ENCODE data around the gene KRTAP19-1.
"Not testable (repeated sequence)": the region's sequence is repeated elsewhere in the genome, so short reads cannot be mapped to it uniquely, and the experiment has no call there.

The KRTAP19-1 gene

GRCh38 chr21:30480145-30480544, at the start of gene KRTAP19-1:
TSS of gene KRTAP19-1 (minus strand) at chr21:30480367. CDS start at chr21:30480317, 50 bp downstream.
- DNase-seq (ENCODE audit: low read depth in 2 of 2): no peak

DNA sequence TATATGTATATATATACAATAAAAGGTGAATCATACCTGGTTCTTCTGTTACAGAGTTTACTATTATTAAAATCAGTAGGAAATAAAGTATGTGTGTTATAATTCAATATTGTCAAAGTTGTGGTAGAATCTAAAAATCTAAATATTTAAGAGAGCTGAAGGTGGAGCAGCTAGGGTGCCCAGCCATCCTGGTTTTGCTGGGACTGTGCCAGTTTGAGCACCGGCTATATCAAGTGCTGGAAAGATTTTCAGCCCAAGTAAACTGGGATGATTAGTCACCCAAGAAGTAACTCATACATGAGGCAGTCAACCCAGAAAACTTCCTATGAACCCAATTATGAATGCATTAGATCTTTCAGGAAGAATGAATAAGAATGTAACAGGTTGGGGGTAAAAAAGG, 38.7 kb upstream of the KRTAP19-1 start:
- no peak for DNase-seq (ENCODE audit: low read depth in 2 of 2)

DNA sequence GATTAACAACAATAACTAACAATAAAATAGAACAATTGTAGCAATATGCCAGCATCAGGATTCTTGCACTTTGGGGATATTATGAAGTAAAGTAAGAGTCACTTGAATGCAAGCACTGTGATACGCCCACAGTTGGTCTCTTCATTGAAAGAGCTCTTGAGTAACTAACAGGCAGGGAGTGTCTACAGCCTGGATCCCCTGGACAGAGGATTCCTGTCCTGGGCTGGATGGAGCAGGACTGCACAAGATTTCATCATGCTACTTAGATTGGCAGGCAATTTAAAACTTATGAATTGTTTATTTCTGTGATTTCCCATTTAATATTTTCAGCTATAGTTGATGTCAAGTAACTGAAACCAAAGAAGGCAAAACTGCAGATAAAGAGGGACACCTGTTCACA, 35.5 kb upstream of the KRTAP19-1 start:
- no peak for DNase-seq (ENCODE audit: low read depth in 2 of 2)

GRCh38 chr21:30505621-30506205, 25.5 kb upstream of the KRTAP19-1 start:
- not testable (repeated sequence) for DNase-seq (ENCODE audit: low read depth in 2 of 2)

- DNase-seq (ENCODE audit: low read depth in 2 of 2): no peak
Measured at GRCh38 chr21:30502041-30502440, 21.9 kb upstream of the KRTAP19-1 start, which contains the start of gene KRTAP19-5. TSS of gene KRTAP19-5 (minus strand) at chr21:30502141. CDS start at chr21:30502090, 51 bp downstream.

DNA sequence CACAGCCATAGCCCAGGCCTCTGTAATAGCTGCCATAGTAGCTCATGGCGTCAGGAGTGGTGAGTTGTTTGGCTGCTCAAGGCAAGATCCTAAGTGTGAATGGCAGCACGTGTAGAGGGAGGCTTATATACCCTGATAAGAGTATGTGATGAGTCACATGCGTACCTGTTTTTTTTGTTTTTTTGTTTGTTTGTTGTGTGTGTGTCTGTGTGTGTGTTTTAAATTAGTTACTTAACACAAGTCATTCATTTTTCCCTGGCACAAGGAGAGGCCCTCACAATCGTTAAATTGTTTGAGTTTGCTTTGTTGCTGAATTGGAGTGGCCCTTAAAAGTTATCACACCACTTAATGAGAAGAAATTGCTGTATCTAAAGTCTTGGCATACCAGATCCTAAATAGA, 16.9 kb upstream of the KRTAP19-1 start, which contains the start of gene KRTAP19-4:
Gene KRTAP19-4 (minus strand): TSS at position 101 of the 400 bp plus-strand sequence. CDS start 55 bp downstream, at position 46.
- no peak for DNase-seq (ENCODE audit: low read depth in 2 of 2)

DNA sequence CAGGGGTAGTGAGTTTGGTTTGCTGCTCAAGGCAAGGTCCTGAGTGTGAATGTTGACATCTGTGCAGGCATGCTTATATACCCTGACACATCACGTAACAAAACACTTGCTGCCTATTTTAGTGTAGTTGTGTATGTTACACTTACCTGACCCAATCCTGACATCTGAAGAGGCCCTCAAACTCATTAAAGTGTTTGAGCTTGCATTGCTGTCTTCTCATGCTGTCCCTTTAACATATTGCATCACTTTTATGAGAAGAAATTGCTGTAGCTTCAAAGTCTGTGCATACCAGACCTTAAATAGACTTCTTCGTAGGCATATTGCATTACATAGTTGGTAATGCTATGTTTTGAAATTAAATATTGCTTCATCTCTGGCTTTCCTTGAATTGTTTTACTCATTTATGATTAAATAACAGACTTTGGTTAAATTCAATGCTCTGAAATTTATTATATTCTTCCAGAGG, 11.8 kb upstream of the KRTAP19-1 start, which contains the start of gene KRTAP19-3:
Gene KRTAP19-3 (minus strand): TSS at position 51 of the 466 bp plus-strand sequence. CDS start 56 bp downstream, outside the sequence.
- no peak for DNase-seq (ENCODE audit: low read depth in 2 of 2)

GRCh38 chr21:30487336-30487735, 7.2 kb upstream of the KRTAP19-1 start, which contains the start of gene KRTAP19-2:
TSS of gene KRTAP19-2 (minus strand) at chr21:30487436. CDS start at chr21:30487348, 88 bp downstream.
- DNase-seq (ENCODE audit: low read depth in 2 of 2): no peak

DNA sequence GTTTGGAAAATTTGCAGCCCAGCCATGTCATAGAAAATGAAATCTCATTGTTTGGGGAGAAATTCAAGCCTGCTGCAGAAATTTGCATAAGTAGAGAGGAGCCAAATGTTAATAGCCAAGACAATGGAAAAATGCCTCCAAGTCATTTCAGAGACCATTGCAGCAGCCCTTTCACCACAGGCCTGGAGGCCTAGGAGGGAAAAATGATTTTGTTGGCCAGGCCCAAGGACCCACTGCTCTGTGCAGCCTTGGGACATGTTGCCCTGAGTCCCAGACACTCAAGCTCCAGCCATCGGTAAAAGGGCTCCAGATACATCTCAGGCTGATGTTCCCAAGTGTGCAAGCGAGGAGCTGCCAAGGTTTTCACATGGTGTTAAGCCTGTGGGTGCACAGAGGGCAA, 6.0 kb upstream of the KRTAP19-1 start:
- DNase-seq (ENCODE audit: low read depth in 2 of 2): no peak

- DNase-seq (ENCODE audit: low read depth in 2 of 2): no peak
Measured at GRCh38 chr21:30482130-30482529, 2.0 kb upstream of the KRTAP19-1 start.

DNA sequence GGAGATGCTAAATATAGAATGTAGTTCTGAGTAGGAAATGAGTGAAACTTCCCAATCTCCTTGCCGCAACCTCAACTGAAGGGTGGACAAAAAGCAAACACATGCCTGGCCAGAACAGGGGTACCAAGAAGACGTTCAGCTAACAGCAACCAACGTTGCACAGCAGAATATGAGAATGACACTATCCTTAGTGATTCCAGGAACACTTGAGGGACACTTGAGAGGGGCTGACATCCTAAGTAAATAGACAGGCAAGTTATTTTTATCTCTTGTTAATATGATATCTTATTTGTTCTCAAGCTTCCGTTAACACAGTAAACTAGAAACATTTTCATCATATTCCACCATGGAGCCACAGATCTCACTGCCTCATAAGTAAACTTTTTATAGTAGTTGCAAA, 908 bp downstream of the KRTAP19-1 start:
- DNase-seq (ENCODE audit: low read depth in 2 of 2): no peak

DNA sequence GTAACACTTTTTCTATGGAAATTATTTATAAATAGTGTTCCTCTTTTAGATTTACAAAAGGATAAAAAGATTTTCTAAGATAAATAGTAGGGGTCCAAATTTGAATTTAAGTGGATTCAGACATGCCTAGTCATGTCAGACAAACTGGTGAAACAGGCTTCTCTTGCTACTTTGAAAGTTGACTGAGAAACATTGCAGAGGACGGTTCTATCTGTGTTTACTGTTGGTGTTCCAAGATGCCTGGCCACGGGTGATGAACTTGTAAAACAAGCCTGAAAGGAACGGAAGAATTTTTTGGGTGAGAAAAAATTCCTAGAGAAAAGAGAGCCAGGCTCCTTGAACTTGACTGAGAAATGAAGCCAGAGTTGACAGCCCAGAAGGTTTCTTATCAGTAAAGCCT, 2.2 kb downstream of the KRTAP19-1 start:
- no peak for DNase-seq (ENCODE audit: low read depth in 2 of 2)

- DNase-seq (ENCODE audit: low read depth in 2 of 2): no peak
Measured at GRCh38 chr21:30468900-30469714, 11.1 kb downstream of the KRTAP19-1 start.

- DNase-seq (ENCODE audit: low read depth in 2 of 2): no peak
Measured at GRCh38 chr21:30463713-30464112, 16.5 kb downstream of the KRTAP19-1 start.

DNA sequence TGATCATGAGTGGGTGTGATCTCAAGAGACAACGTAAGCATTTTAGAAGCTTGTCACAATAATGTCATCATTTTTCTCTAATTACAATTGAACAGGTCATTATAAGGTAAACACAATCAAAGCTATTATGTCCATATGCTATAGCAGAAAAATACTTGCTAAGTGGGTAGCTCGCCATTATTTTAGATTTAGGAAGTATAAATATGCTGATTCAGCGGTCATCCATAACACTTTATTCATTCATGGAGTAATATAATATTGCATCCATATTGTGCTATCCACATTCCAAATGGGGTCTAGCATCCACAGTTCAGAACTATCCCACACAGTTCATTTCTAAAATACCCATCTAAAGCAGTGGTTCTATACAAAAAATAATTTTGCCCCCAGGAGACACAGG, 31.7 kb downstream of the KRTAP19-1 start:
- DNase-seq (ENCODE audit: low read depth in 2 of 2): no peak

GRCh38 chr21:30447056-30447455, 33.1 kb downstream of the KRTAP19-1 start:
- no peak for DNase-seq (ENCODE audit: low read depth in 2 of 2)

- DNase-seq (ENCODE audit: low read depth in 2 of 2): no peak
Measured at GRCh38 chr21:30444204-30444603, 36.0 kb downstream of the KRTAP19-1 start.

- no peak for DNase-seq (ENCODE audit: low read depth in 2 of 2)
Measured at GRCh38 chr21:30443226-30443625, 36.9 kb downstream of the KRTAP19-1 start.

GRCh38 chr21:30439975-30440374, 40.2 kb downstream of the KRTAP19-1 start, which contains the start of gene KRTAP15-1:
TSS of gene KRTAP15-1 (plus strand) at chr21:30440275. CDS start at chr21:30440328, 53 bp downstream.
- DNase-seq (ENCODE audit: low read depth in 2 of 2): no peak

- no peak for DNase-seq (ENCODE audit: low read depth in 2 of 2)
Measured at GRCh38 chr21:30437010-30437565, 43.1 kb downstream of the KRTAP19-1 start.

DNA sequence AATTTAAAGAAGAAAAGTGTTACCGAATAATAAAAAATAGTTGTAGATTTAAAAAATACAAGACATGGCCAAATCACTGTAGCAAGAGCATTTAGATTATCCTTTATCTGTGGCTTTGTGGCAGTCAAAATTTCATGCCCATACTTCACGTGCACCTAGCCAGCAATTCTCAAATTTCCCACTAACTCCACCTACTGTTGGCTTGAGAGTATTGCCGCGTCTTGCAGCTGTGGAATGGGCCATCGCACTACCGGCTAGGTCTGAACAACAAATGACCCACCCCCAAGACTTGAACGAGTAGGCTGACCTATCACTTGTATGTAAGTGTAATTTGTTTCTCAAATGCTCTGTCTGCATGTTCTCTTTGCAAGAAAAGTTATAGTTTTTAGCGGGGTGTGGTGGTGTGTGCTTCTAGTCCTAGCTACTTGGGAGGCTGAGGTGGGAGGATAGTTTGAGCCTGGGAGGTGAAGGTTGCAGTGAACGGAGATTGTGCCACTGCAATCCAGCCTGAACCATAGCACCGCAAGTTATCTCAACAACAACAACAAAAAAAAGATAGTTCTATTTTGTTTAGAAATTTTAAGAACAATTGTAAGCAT, 46.0 kb downstream of the KRTAP19-1 start:
- DNase-seq (ENCODE audit: low read depth in 2 of 2): no peak

DNA sequence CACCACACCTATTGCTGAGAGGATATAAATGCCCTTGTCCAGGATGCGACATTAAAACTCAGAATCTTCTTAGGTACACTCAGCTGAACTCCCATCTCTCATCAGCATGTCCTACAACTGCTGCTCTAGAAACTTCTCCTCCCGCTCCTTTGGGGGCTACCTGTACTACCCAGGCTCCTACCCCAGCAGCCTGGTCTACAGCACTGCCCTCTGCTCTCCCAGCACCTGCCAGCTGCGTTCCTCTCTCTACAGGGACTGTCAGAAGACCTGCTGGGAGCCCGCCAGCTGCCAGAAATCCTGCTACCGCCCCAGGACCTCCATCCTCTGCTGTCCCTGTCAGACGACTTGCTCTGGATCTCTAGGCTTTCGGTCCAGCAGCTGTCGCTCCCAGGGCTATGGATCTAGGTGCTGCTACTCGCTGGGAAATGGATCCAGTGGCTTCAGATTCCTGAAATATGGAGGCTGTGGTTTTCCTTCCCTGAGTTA, 50.0 kb downstream of the KRTAP19-1 start, which contains the start of gene KRTAP13-4:
Gene KRTAP13-4 (plus strand): TSS at position 51 of the 486 bp plus-strand sequence. CDS start 56 bp downstream, at position 107.
- no peak for DNase-seq (ENCODE audit: low read depth in 2 of 2)

Measured in stimulated activated CD8-positive, alpha-beta memory T cell treated with anti-CD3 and anti-CD28 coated beads, Interleukin-15, amount 100 ng/mL, for 48 hours (primary cell).